IgD-negative memory B cell (primary cell): ENCODE measurements around the gene MBNL2. TPM values are rescaled to one million over a fixed set of nuclear protein-coding genes. Genes with fewer than 3 reads are reported as not detected.

Source experiments
- H3K27ac Mint-ChIP-seq, 3 donors: one replicate each; pipeline ENCODE4 v1.8.0; 2020 to 2022; ENCODE audit warnings: mild to moderate bottlenecking in 3 of 3, mixed read lengths in 3 of 3, moderate library complexity in 1 of 3
- H3K27me3 Mint-ChIP-seq: one replicate; pipeline ENCODE4 v1.8.0; 2021; ENCODE audit warnings: mixed read lengths
- H3K36me3 Mint-ChIP-seq: one replicate; pipeline ENCODE4 v1.8.0; 2020; ENCODE audit warnings: mild to moderate bottlenecking, mixed read lengths
- H3K4me1 Mint-ChIP-seq, 3 donors: one replicate each; pipeline ENCODE4 v1.8.0; 2020 to 2022; ENCODE audit warnings: mixed read lengths in 3 of 3, mild to moderate bottlenecking in 1 of 3
- H3K4me3 Mint-ChIP-seq, 4 donors: one replicate each; pipeline ENCODE4 v1.8.0; 2020 to 2022; ENCODE audit warnings: mild to moderate bottlenecking in 4 of 4, mixed read lengths in 4 of 4, moderate library complexity in 3 of 4
- H3K9me3 Mint-ChIP-seq, 3 donors: one replicate each; pipeline ENCODE4 v1.8.0; 2020 to 2021; ENCODE audit warnings: mixed read lengths in 3 of 3, mild to moderate bottlenecking in 1 of 3
- polyA plus RNA-seq: library from polyadenylated mRNA; unstranded; fragments of 300-500 nt; fragmentation: Illumina TruSeq; gene quantifications from one replicate; pipeline ENCODE4 v1.2.3, GENCODE V29; 2021

Gene MBNL2
- polyA plus RNA-seq, 1 donor from 2014 or later = 15.9 TPM

DNA sequence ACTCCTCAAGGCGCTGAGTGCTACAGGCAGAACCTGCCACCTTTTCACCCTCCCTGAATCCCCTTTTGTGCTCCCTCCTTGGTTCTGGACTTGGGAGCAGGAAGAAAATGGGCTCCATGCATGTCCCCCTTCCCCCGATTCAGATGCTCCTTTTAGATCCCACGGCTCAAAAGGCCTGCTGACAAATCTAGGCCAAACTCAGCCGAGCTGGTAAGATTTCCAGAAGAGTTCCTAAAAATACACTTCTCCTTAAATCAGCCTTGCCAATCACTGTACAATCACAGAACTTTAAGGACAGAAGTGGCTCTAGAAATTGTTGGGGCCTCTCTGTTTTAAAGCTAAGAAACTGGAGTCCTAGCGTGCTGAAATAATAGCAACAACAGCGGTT, 37.3 kb downstream of the MBNL2 start:
- Mint-ChIP-seq H3K9me3 (peaks cover 0 to 1% (median 0%) of the 10 kb centered on the region in 3 donors), H3K4me1 (peaks cover 58 to 66% (median 63%) of the 10 kb centered on the region in 3 donors), H3K36me3 (peaks cover 7% of the 10 kb centered on the region), H3K27me3 (no peaks in the 10 kb centered on the region), H3K27ac (no peak overlapping the region), H3K4me3 (no peak overlapping the region)

DNA sequence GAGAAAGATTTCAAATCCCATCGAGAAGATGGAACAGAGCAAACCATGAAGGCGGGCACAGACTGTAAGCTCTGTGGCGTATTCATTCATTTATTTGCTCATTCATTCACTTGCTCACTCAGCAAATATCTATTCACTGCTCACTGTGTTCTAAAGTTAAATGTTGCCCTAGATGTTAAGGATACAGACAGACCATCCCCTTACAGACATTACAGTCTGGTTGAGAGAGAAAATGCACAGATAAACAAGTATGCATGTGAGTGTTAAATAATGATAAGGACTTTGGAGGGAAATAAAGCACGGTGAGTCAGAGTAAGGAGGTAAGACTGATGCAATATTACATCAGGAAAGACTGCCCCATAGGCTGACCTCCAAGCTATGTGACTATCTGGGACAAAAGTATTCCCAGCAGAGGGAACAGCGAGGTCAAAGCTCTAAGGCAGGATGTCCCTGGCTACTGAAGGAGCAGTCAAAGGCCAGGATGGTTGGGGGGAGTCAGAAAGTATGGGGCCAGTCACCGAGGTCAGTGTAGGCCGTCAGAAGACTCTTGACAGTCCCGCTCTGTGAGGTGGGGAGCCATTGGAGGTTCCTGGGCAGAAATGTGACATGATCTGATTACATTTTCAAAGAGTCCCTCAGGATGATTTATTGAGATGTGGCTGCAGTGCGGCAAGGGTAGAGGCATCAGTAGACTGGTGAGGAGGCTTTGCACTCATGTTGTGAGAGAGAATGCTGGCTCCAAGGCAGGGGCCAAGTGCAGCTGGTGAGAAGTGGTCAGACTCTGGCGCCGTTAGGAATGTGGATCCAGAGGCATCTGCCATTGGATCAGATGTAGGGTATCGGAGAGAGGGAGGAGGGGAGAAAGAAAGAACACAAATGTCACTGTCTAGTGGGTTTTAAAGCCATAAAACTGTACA, 37.9 kb downstream of the MBNL2 start:
- H3K9me3 Mint-ChIP-seq = peaks cover 0 to 1% (median 0%) of the 10 kb centered on the region in 3 donors
- no peaks in the 10 kb centered on the region for H3K27me3 Mint-ChIP-seq
- H3K36me3 Mint-ChIP-seq = peaks cover 7% of the 10 kb centered on the region
- peaks cover 61 to 63% (median 62%) of the 10 kb centered on the region in 3 donors for H3K4me1 Mint-ChIP-seq
- peak overlapping the region in 1 of 3 donors; percentile 2 for H3K27ac Mint-ChIP-seq
- peak overlapping the region in 1 of 4 donors; percentile 45 for H3K4me3 Mint-ChIP-seq

DNA sequence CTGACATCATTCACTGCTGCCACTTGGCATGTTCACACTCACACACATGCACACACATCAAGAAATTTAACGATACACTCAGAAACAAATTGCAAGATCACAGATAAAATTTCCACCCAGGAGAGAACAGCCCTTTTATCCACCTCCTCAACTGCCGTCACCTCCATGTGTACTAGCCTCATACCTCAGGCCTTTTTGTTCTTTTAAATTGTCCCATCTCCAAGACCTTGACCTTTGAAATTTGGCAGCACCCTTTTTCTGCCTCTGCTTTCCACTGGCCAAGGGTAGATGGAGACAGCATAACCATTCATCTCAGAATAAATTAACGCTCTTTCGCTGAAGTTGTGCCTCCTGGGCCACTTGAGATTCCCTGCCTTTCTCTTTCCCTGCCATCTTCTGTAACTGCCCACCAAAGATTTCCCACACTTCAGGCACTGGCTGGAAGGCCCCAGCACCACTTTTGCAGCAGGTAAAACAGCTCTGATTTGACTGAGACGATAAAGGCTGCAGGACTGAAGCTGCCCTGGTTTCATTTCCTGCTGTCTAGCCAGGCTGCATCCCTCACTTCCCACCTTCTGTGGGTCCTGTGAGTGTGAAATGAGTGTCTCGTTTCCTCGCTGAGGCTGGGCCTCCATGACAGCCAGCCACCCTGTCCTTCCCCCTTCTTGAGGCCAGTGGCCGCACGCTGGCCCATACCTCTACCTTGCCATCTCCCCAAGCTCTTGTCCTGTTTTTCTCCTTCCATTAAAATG, 39.3 kb downstream of the MBNL2 start:
- H3K27me3 Mint-ChIP-seq = no peaks in the 10 kb centered on the region
- peak overlapping the region in 2 of 3 donors; percentile 60 to 71 for H3K27ac Mint-ChIP-seq
- H3K9me3 Mint-ChIP-seq = peaks cover 0 to under 1% (median 0%) of the 10 kb centered on the region in 3 donors

DNA sequence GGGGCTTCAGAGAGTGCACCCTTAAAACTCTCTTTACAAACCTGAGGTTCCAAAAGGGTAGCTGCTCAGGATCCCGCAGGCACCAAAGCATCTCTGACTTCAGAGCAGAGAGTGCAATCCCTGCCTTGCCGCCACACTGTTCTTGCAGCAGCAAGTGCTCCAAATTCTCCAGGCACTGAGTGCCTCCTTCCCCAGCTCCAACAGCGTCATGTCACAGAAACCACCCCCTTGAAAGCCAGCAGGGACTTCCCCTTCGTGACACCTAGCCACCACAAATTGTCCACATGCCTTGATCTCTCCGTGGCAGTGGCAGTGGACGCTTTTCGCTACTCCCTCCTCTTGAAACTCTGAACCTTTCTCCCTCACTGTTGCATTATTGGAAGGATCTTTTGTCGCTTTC, 39.9 kb downstream of the MBNL2 start:
- Mint-ChIP-seq H3K4me1 (peaks cover 45 to 51% (median 49%) of the 10 kb centered on the region in 3 donors), H3K27ac (peak overlapping the region in 1 of 3 donors; percentile 60), H3K9me3 (no peaks in the 10 kb centered on the region), H3K27me3 (no peaks in the 10 kb centered on the region), H3K4me3 (peak overlapping the region in 1 of 4 donors; percentile 43), H3K36me3 (peaks cover 6% of the 10 kb centered on the region)

More for the DNA sequence above, 39.3 kb downstream of the MBNL2 start:
- peaks cover 7% of the 10 kb centered on the region for H3K36me3 Mint-ChIP-seq
- H3K4me1 Mint-ChIP-seq = peaks cover 51 to 53% (median 53%) of the 10 kb centered on the region in 3 donors
- peak overlapping the region in 2 of 4 donors; percentile 38 to 43 for H3K4me3 Mint-ChIP-seq

DNA sequence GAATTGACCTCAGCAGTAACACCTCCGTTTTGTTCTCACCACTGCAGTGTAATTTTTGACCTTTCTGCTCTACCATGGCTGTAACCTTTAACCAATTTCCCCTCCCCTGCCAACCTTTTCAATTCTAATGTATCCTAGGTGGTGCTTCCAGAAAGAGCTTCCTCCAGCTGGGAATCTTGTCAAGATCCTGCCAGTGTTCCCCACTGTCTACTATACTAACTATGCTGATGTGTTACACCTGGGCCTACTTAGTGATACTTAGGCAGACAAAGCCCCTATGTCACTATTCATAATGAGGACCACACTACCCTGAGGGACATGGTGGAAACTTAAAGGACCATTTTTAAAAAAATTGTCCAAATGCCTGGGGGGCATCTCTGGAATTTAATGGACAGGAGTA, 41.0 kb downstream of the MBNL2 start:
- peak overlapping the region in 2 of 3 donors; percentile 4 to 53 for H3K27ac Mint-ChIP-seq
- no peaks in the 10 kb centered on the region for H3K27me3 Mint-ChIP-seq
- peaks cover 39 to 41% (median 41%) of the 10 kb centered on the region in 3 donors for H3K4me1 Mint-ChIP-seq
- H3K9me3 Mint-ChIP-seq = no peaks in the 10 kb centered on the region
- H3K36me3 Mint-ChIP-seq = peaks cover 4% of the 10 kb centered on the region
- no peak overlapping the region for H3K4me3 Mint-ChIP-seq

DNA sequence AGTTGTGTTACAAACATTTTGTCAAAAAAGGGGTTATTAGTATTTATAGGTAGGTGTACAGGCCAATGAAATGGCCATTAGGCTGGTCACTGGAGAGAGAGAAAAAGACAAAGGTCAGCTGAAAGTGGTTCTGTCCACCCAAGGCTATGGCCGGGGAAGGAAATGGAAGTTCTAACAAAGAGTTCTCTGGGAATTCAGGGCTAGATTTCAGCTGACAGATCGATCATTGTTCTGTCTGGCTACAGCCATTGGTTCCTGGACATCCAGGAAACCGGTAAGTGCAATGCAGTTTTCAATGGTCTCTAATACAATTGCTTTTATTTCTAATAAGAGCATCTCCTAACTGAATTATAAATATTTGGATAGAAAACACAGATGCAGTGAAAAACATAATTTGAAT, 42.5 kb downstream of the MBNL2 start:
- H3K4me1 Mint-ChIP-seq = peaks cover 33 to 40% (median 34%) of the 10 kb centered on the region in 3 donors
- peaks cover 4% of the 10 kb centered on the region for H3K36me3 Mint-ChIP-seq
- peak overlapping the region in 1 of 4 donors; percentile 39 for H3K4me3 Mint-ChIP-seq
- no peak overlapping the region for H3K27ac Mint-ChIP-seq
- no peaks in the 10 kb centered on the region for H3K27me3 Mint-ChIP-seq
- H3K9me3 Mint-ChIP-seq = no peaks in the 10 kb centered on the region

DNA sequence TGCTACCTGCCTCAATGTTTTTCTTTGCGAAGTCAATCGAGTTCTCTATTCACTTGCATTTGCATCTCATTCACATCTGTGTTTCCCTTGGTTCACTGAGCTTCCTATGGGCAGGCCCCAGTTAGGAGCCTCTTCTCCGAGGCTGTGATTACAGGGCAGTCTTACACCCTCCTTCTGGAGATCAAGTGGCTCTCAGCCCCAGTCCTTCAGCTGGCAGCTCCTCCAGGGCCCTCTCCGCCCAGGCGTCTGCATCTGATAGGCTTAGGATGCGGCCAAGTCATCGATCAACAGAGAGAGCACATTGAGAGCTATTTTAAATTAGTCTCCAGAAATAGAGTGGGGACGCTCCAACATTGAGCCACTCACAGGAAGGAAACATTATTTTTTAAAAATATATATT, 44.2 kb downstream of the MBNL2 start:
- Mint-ChIP-seq H3K36me3 (no peaks in the 10 kb centered on the region), H3K27me3 (no peaks in the 10 kb centered on the region), H3K9me3 (no peaks in the 10 kb centered on the region), H3K4me1 (peaks cover 19 to 28% (median 25%) of the 10 kb centered on the region in 3 donors), H3K27ac (no peak overlapping the region), H3K4me3 (no peak overlapping the region)

DNA sequence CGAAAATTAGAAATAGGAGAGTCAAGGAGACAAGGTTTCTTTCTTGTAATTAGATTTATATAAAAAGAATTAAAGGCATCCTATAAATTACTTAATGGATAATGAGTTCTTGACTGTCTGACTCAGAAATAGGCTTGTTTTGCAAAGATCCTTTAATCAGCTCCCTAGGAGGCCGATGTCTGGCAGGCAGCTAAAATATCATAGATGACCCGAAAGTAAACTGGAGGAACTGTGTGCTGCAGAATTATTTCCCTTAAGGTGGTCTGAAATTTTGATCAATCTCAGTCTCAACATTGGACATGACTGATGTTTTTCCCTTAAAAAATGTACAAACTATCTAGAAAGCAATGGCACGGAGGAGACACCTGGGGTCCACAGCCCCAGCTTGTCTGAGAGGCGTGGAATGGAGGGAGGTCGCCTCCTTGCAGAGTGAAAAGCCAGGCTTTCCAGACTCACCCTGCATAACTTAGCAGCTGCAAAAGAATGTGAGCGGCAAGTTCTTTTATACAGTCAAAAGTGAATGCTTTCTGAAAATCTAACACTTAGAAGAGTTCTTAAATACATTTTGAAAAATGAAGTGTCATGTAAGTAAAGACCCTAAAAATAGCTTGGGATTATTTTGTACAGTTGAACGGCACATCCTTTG, 44.8 kb downstream of the MBNL2 start:
- no peak overlapping the region for H3K27ac Mint-ChIP-seq
- no peak overlapping the region for H3K4me3 Mint-ChIP-seq
- peaks cover 18 to 28% (median 25%) of the 10 kb centered on the region in 3 donors for H3K4me1 Mint-ChIP-seq
- no peaks in the 10 kb centered on the region for H3K36me3 Mint-ChIP-seq
- no peaks in the 10 kb centered on the region for H3K9me3 Mint-ChIP-seq
- no peaks in the 10 kb centered on the region for H3K27me3 Mint-ChIP-seq

DNA sequence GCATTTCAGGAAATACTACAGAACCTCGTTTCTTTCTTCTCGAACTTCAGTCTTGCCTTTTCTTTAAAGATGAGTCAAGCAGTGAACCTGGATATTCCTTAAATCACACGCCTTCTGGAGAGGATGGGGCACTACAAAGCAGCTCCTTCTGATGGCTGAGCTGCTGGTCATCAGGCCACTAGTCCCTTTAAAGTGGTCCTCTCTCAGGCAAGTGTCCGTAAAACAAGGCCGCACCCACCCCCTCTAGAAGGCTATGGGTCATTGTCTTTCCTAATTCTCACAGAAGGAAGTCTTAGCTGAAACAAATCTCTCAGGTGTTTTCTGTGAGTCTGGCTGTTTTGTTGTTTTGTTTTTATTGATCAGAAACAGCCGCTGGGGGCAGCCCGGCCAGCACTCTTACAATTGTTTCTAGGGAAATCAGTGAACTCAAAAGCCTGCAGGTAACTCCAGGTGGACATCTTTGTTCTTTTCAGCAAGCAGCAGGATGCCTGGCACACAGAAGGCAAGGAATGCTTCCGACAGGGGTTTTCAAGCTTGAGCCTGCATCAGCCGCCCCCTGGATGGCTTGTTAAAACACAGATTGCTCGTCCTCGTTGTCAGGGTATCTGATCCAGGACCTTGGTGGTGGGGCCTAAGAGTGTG, 45.4 kb downstream of the MBNL2 start:
- Mint-ChIP-seq H3K27me3 (no peaks in the 10 kb centered on the region), H3K27ac (no peak overlapping the region), H3K4me3 (no peak overlapping the region), H3K4me1 (peaks cover 18 to 28% (median 25%) of the 10 kb centered on the region in 3 donors), H3K36me3 (no peaks in the 10 kb centered on the region), H3K9me3 (no peaks in the 10 kb centered on the region)

DNA sequence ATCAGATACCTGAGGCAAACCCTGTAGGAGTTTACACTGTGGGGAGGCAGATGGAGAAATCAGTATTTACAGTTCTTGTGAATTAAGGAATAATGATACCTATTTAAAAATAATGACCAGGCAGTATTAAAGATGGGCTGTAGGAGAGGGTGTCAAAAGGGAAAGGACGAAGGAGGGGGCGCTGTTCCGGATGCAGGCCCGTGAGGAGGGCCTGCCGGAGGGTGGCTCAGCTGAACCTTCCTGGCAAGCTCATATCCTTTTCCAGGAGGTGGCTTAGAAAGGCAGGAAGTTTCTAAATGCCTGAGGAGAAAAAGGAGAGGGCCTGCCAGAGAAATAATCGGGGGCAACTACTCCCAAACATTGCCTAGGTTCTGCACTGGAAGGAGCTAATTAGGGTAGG, 46.6 kb downstream of the MBNL2 start:
- H3K9me3 Mint-ChIP-seq = no peaks in the 10 kb centered on the region
- no peaks in the 10 kb centered on the region for H3K27me3 Mint-ChIP-seq

DNA sequence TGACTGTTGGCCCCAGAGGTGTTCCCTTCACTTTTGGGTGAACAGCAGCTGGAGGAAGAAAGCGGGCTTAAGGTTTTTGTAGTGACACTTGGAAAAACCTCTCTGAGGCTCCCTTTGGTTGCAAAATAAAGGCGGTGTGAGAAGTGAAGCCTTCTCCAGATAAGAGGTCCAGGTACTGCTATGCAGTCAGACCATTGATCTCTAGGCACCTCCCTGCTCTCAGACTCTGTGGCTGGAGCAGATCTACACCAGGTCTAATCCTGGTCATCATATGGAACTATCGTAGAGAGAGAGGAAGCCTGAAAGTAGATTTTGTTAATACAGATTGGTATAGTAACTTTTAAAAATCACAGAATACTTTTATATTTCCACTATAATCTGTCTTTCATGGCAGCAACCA, 47.5 kb downstream of the MBNL2 start:
- Mint-ChIP-seq H3K27ac (no peak overlapping the region), H3K27me3 (no peaks in the 10 kb centered on the region), H3K36me3 (peaks cover 2% of the 10 kb centered on the region), H3K9me3 (no peaks in the 10 kb centered on the region), H3K4me1 (peaks cover 16 to 32% (median 27%) of the 10 kb centered on the region in 3 donors), H3K4me3 (no peak overlapping the region)

More for the DNA sequence above, 46.6 kb downstream of the MBNL2 start:
- no peak overlapping the region for H3K27ac Mint-ChIP-seq
- no peak overlapping the region for H3K4me3 Mint-ChIP-seq
- H3K4me1 Mint-ChIP-seq = peaks cover 16 to 32% (median 24%) of the 10 kb centered on the region in 3 donors
- H3K36me3 Mint-ChIP-seq = peaks cover 2% of the 10 kb centered on the region

DNA sequence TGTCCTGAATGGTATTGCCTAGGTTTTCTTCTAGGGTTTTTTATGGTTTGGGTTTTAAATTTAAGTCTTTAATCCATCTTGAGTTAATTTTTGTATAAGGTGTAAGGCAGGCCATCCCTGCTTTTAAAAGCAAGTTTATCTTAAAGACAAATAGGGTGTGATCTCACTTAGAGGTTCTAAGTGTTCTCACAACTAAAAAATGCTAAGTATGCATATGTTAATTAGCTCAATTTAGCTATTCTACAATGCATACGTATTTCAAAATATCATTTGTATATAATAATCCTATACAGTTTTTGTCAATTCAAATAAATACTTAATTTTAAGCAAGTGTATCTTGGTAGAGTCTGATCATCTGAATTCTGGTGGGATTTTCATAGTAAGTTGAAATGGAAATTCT, 50.4 kb downstream of the MBNL2 start:
- H3K27ac Mint-ChIP-seq = no peak overlapping the region
- H3K27me3 Mint-ChIP-seq = no peaks in the 10 kb centered on the region
- H3K4me1 Mint-ChIP-seq = peaks cover 37 to 55% (median 49%) of the 10 kb centered on the region in 3 donors
- H3K4me3 Mint-ChIP-seq = no peak overlapping the region
- peaks cover 0 to 5% (median 3%) of the 10 kb centered on the region in 3 donors for H3K9me3 Mint-ChIP-seq
- peaks cover 26% of the 10 kb centered on the region for H3K36me3 Mint-ChIP-seq

DNA sequence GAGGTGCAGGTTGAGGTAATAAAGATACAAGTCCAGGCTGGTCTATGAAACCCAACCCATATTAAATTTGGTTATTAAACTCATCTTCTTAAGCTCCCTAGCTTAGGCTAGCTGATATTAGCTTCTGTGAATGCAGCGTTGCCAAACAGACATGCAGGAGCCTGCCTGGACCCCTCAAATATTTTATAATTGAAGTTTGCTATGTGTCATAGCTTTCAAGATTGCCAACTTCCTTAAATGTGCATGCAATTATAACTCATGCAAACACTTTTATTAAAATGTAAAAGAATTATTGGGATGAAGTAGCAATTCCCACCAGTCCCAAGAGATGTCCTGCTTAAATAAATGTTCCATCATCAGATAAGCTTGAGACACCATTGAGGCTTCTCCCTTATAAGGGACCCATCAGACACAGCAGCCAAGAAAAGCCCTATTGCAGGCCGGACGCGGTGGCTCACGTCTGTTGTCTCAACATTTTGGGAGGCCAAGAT, 51.3 kb downstream of the MBNL2 start:
- H3K27me3 Mint-ChIP-seq = no peaks in the 10 kb centered on the region
- peaks cover 26% of the 10 kb centered on the region for H3K36me3 Mint-ChIP-seq
- peaks cover 0 to 5% (median 3%) of the 10 kb centered on the region in 3 donors for H3K9me3 Mint-ChIP-seq
- peaks cover 38 to 55% (median 51%) of the 10 kb centered on the region in 3 donors for H3K4me1 Mint-ChIP-seq
- H3K27ac Mint-ChIP-seq = no peak overlapping the region
- H3K4me3 Mint-ChIP-seq = peak overlapping the region in 1 of 4 donors; percentile 12
